Transverse colon (tissue), 4 donors: ENCODE results near the gene STAG2.

Experiments used
- CTCF ChIP-seq, 5 experiments: fragments of 200-600 bp in 3 of 5; fragments of 450-650 bp in 2 of 5; sonication (generic) in 3 of 5; IDR thresholded peaks; 1 replicate in 2 of 5; 2 replicates in 3 of 5; pipeline ENCODE4 v1.5.1; 2016 to 2017; ENCODE audit warnings: antibody characterized with exemption in 5 of 5, inconsistent platforms in 3 of 5, mild to moderate bottlenecking in 2 of 5, moderate library complexity in 1 of 5
- EP300 ChIP-seq: sonication (generic); formaldehyde crosslinking; IDR thresholded peaks from one replicate; pipeline ENCODE4 v1.6.1; 2017; ENCODE audit warnings: antibody characterized with exemption, low read depth
- POLR2A ChIP-seq: fragments of 450-650 bp; IDR thresholded peaks from one replicate; pipeline ENCODE4 v1.6.1; 2016; ENCODE audit warnings: antibody characterized with exemption, mild to moderate bottlenecking, moderate library complexity
- POLR2AphosphoS5 ChIP-seq, 3 donors: sonication (generic); formaldehyde crosslinking; IDR thresholded peaks; one replicate each; pipeline ENCODE4 v1.6.1; 2016; ENCODE audit warnings: antibody characterized with exemption in 3 of 3

GRCh38 chrX:124033821-124034220 lies 72.3 kb downstream of the STAG2 start:
- no peak for TF ChIP-seq CTCF (IDR thresholded peaks at IDR 0.05)
- no peak for TF ChIP-seq EP300
- TF ChIP-seq POLR2A, result no peak
- TF ChIP-seq POLR2AphosphoS5 (IDR thresholded peaks at IDR 0.05), result no peak
